Neural crest cell (in vitro differentiated cells): Measurements from ENCODE around the gene PRRC2B. TPM values are rescaled to one million over a fixed set of nuclear protein-coding genes. Genes with fewer than 3 reads are reported as not detected.

Source experiments
- DNase-seq: peaks from one replicate; pipeline ENCODE4 v3.0.0; 2021; ENCODE audit warnings: low read depth, mixed read lengths, low spot score
- H3K27ac Mint-ChIP-seq: one replicate; pipeline ENCODE4 v1.8.0; 2021; ENCODE audit warnings: mild to moderate bottlenecking, mixed read lengths; ENCODE audit not compliant: unreplicated experiment
- H3K27me3 Mint-ChIP-seq: 2 replicates; pipeline ENCODE4 v1.8.0; 2021; ENCODE audit warnings: low read depth, mild to moderate bottlenecking, mixed read lengths
- H3K36me3 Mint-ChIP-seq: 2 replicates; pipeline ENCODE4 v1.8.0; 2021; ENCODE audit warnings: low read depth, mild to moderate bottlenecking, mixed read lengths
- H3K4me1 Mint-ChIP-seq: 2 replicates; pipeline ENCODE4 v1.8.0; 2021; ENCODE audit warnings: mixed read lengths
- H3K4me3 Mint-ChIP-seq: one replicate; pipeline ENCODE4 v1.8.0; 2021; ENCODE audit warnings: mild to moderate bottlenecking, mixed read lengths
- H3K9me3 Mint-ChIP-seq: 2 replicates; pipeline ENCODE4 v1.8.0; 2021; ENCODE audit warnings: mixed read lengths
- CTCF ChIP-seq: fragments of 200-600 bp; sonication (generic); conservative IDR thresholded peaks from 2 replicates; pipeline ENCODE4 v1.5.0; 2021; ENCODE audit warnings: antibody characterized with exemption, mild to moderate bottlenecking
- total RNA-seq: library from RNA; stranded (reverse); gene quantifications from 2 replicates; pipeline ENCODE4 v1.2.1, GENCODE V29; 2021

Gene PRRC2B
- total RNA-seq, 1 donor from 2014 or later: 349 TPM

GRCh38 chr9:131419026-131419614, 25.2 kb downstream of the PRRC2B start:
- H3K9me3 Mint-ChIP-seq: peaks cover under 1% of the 10 kb centered on the region
- no peak overlapping the region for H3K4me3 Mint-ChIP-seq
- H3K4me1 Mint-ChIP-seq: peaks cover 71% of the 10 kb centered on the region
- peaks cover 12% of the 10 kb centered on the region for H3K36me3 Mint-ChIP-seq
- DNase-seq: no peak
- TF ChIP-seq CTCF: no peak
- H3K27ac Mint-ChIP-seq: peak overlapping the region; percentile 72
- H3K27me3 Mint-ChIP-seq: peaks cover 3% of the 10 kb centered on the region

GRCh38 chr9:131419716-131420115, 25.8 kb downstream of the PRRC2B start:
- H3K27ac Mint-ChIP-seq: peak overlapping the region; percentile 72

GRCh38 chr9:131420980-131421624, 27.2 kb downstream of the PRRC2B start:
- TF ChIP-seq CTCF: peak; percentile 11
- Mint-ChIP-seq H3K27me3 (no peaks in the 10 kb centered on the region), H3K9me3 (no peaks in the 10 kb centered on the region), H3K27ac (peak overlapping the region; percentile 2), H3K4me1 (peaks cover 68% of the 10 kb centered on the region), H3K36me3 (peaks cover 2% of the 10 kb centered on the region), H3K4me3 (peak overlapping the region; percentile 20)
- no peak for DNase-seq

More at GRCh38 chr9:131419716-131420115, 25.8 kb downstream of the PRRC2B start:
- peaks cover 70% of the 10 kb centered on the region for H3K4me1 Mint-ChIP-seq
- no peaks in the 10 kb centered on the region for H3K9me3 Mint-ChIP-seq
- DNase-seq: no peak
- no peak overlapping the region for H3K4me3 Mint-ChIP-seq
- TF ChIP-seq CTCF: no peak
- H3K27me3 Mint-ChIP-seq: no peaks in the 10 kb centered on the region
- peaks cover 8% of the 10 kb centered on the region for H3K36me3 Mint-ChIP-seq

GRCh38 chr9:131421691-131422090, 27.8 kb downstream of the PRRC2B start:
- H3K4me1 Mint-ChIP-seq: peaks cover 62% of the 10 kb centered on the region
- peaks cover 4% of the 10 kb centered on the region for H3K36me3 Mint-ChIP-seq
- no peak for DNase-seq
- no peak for TF ChIP-seq CTCF
- H3K4me3 Mint-ChIP-seq: peak overlapping the region; percentile 4
- peak overlapping the region; percentile 2 for H3K27ac Mint-ChIP-seq
- no peaks in the 10 kb centered on the region for H3K9me3 Mint-ChIP-seq
- H3K27me3 Mint-ChIP-seq: no peaks in the 10 kb centered on the region

- peaks cover 10% of the 10 kb centered on the region for H3K36me3 Mint-ChIP-seq
- DNase-seq: no peak
- peak overlapping the region; percentile 20 for H3K4me3 Mint-ChIP-seq
Measured at GRCh38 chr9:131422241-131422792, 28.4 kb downstream of the PRRC2B start.

More at GRCh38 chr9:131422241-131422792, 28.4 kb downstream of the PRRC2B start:
- peaks cover 62% of the 10 kb centered on the region for H3K4me1 Mint-ChIP-seq
- no peaks in the 10 kb centered on the region for H3K27me3 Mint-ChIP-seq
- TF ChIP-seq CTCF: no peak
- H3K9me3 Mint-ChIP-seq: no peaks in the 10 kb centered on the region
- H3K27ac Mint-ChIP-seq: no peak overlapping the region
